HG03060 (cell line): ENCODE measurements around the gene RHOU.
"Not testable (repeated sequence)": the region's sequence is repeated elsewhere in the genome, so short reads cannot be mapped to it uniquely, and the experiment has no call there.

Source experiments
- ATAC-seq: cut with Tn5 transposase; IDR thresholded peaks from one replicate; pipeline ENCODE4 v1.9.1; 2021; ENCODE audit warnings: low read depth, moderate number of reproducible peaks; ENCODE audit not compliant: unreplicated experiment

RHOU gene

DNA sequence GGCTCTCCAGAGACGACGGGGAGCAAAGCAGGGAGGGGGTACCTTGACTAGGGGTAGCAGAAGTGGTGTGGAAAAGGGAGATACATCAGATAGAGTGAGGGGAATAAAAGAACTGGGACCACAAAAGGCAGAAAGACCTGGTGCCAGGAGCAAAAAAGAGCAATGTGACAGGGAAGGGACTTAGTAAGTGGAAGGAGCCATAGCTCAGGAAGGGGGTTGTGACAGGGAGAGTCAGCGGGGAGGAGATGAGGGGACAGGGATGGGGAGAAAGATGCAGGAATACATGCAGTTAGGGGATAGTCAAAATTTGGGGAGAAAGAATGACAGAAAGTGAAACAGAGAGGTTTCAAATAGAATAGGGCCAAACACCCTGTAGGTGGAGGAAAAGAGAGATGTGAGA is 20.5 kb downstream of the RHOU start:
- ATAC-seq: no peak

- ATAC-seq: no peak
Observed at GRCh38 chr1:228756457-228756856, 21.2 kb downstream of the RHOU start.

- no peak for ATAC-seq
Observed at GRCh38 chr1:228758447-228758846, 23.2 kb downstream of the RHOU start.

GRCh38 chr1:228760979-228761378 is 25.7 kb downstream of the RHOU start:
- no peak for ATAC-seq

- ATAC-seq: no peak
Observed at GRCh38 chr1:228763561-228763960, 28.3 kb downstream of the RHOU start.

GRCh38 chr1:228765168-228765946 is 30.1 kb downstream of the RHOU start:
- ATAC-seq: no peak

GRCh38 chr1:228766788-228767187 is 31.5 kb downstream of the RHOU start:
- ATAC-seq: no peak

DNA sequence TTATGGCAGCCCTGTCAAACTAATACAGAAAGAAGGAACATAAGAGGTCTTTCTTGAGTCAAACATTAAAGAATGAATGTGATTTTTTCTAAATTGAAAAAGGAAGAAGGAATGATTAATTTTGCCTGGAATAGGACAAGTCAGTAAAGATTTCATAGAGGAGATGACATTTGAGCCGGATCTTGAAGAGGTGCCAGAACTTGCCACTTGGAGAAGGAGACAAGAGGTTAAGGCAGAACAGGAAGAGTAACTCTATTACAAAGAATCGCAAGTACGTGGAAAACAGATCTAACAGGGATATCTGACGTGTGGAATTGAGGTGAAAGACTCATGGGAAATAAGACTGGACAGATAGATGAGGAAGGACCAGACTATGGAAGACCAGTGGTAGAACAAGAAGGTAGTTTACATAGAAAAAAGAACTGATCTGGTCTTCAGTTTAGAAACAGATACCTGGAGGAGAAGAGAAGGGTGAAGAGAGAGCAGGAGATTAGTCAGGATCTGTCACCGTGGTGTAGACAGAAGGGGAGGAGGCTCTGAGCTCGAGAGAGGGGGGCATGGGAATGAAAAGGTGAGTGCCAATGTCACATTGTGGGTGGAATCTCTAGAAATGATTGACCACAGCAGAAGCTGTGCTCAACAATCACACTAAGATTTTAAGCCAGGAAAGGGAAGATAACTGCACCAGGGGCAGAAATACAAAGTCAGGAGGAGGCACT is 32.5 kb downstream of the RHOU start:
- ATAC-seq: no peak

- ATAC-seq: no peak
Observed at GRCh38 chr1:228768355-228769000, 33.2 kb downstream of the RHOU start.

DNA sequence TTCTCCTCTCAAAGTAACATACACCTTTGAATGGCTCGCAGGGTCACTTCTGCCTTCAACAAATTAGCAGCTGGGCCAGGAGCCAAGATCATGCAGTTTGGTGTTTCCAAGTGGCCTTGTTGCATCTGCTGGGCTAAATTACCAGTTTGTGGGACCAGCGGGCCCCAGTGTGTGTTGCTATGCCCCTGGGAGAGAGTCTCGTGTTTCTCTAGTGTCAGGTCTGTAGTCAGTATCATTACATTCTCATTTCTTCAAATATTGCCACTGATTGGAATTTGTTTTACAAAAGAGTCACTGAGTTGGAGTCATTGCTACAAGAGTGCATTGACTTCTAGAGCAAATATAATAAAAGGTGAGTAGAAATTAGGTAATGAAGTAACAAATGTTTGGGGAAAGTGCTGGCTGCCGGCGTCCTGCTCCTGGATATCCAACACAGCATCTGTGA is 35.5 kb downstream of the RHOU start:
- ATAC-seq: no peak

GRCh38 chr1:228772516-228773212 is 37.4 kb downstream of the RHOU start:
- ATAC-seq: no peak

DNA sequence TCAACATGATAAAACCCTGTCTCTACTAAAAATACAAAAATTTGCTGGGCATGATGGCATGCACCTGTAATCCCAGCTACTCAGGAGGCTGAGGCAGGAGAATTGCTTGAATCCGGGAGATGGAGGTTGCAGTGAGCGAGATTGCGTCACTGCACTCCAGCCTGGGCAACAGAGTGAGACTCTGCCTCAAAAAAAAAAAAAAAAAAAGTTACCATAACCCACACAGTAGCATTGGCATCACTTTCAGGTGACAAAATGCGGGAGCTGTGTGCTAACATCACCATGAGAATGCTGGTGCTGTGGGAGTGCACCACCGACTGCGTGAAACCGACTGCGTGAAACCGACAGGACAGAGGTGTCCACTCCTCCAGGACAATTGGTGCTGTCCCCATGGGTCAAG is 40.7 kb downstream of the RHOU start:
- not testable (repeated sequence) for ATAC-seq

GRCh38 chr1:228776449-228776848 is 41.2 kb downstream of the RHOU start:
- no peak for ATAC-seq

DNA sequence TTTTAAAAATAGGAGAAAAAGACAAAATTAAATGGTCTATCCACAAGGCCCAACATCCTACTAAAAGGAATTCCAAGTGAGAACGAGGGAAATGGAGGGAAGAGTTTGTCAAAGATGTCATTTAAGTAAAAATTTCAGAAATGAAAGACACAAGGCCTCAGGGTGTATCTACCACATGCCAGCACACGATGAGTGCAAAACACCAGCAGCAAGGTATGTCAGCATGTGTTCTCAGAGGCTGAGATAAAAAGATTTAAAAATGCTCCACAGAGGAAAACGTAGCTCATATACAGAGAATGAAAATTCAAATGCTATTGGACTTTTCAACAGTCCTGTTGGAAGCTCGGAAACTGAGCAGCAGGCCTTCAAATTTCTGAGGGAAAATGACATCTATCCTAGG is 42.0 kb downstream of the RHOU start:
- no peak for ATAC-seq

DNA sequence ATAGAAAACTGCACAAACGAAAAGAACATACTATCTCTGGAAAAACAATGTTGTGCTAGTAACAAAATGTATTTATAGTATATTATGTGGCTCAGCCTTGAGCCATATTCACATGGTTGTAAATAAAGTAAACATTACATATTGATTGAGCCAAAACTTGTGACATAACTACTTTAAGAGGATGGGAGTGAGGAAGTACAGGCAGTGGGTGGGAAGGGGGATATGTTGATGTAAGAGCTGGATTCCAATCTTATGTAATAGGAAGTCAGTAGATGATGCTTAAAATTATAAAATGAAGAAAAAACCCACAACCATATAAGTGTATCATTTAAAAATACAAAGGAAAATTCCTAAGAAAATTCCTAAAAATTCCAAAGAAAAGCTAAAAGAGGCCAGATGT is 42.7 kb downstream of the RHOU start:
- ATAC-seq: no peak

DNA sequence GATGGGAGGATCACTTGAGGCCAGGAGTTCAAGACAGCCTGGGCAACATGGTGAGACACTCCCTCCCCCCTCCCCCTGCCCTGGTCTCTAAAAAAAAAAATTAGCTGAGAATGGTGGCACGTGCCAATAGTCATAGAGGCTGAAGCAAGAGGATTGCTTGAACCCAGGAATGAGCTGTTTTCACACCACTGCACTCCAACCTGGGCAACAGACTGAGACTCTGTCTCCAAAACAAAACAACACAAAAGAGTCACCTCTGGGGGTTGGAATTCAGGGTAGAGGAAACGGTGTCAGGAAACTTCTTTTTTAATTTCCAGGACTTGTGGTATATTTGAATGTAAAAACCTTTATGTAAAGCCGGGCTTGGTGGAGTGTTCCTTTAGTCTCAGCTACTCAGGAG is 43.2 kb downstream of the RHOU start:
- ATAC-seq: no peak

- ATAC-seq: no peak
Observed at GRCh38 chr1:228778961-228779360, 43.7 kb downstream of the RHOU start.

DNA sequence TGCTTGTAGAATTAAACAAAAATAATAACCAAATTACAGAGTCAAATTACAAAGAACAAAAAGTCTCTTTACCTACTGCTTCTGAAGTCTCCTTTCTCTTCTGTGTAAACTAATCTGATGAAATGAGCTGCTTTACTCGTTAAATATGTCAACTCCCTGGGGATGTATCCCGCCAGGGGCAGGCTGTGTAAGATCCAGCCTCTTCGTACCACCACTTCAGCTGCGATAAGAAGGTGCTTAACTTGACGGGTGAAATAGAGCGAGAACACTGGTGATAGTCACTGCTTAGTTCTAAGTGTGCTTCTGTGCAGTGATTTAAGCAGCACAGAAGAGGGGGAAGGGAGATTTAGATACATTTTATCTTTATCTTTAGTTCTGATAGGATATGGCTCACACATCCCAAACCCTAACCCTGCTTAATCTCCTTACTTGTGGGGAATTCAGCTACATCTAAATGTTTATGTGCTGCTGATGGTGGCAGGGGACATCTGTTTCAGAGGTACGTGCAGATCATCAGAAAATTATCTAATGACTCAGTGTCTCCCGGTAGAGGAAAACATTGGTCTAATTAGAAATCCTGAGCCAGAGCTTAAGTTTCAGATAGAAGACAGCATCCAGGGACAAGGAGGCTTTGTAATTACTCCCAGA is 46.0 kb downstream of the RHOU start:
- ATAC-seq: no peak

GRCh38 chr1:228781809-228782661 is 46.8 kb downstream of the RHOU start:
- ATAC-seq: no peak
